B cell (primary cell): ENCODE data around the gene THEM5. TPM values are rescaled to one million over a fixed set of nuclear protein-coding genes. Genes with fewer than 3 reads are reported as not detected.

Experiments
- ATAC-seq: fragments of 200-7000 bp; cut with Tn5 transposase; one replicate; pipeline ENCODE4 v1.10.0; 2021; ENCODE audit warnings: low read depth, mild to moderate bottlenecking, moderate number of reproducible peaks, moderate library complexity
- CTCF ChIA-PET: fragments of 350-600 bp; sonication (Branson Sonifier 250); formaldehyde crosslinking; loops from one replicate; lab custom pipeline; 2021; ENCODE audit warnings: antibody characterized with exemption, inconsistent platforms; lab: Charles Lee
- POLR2A ChIA-PET: fragments of 350-600 bp; sonication (Branson Sonifier 250); formaldehyde crosslinking; loops from one replicate; lab custom pipeline; 2021; ENCODE audit warnings: antibody characterized with exemption; lab: Charles Lee
- DNase-seq: peaks from one replicate; pipeline ENCODE4 v3.0.0; 2013
- H2AFZ ChIP-seq: 2 replicates; pipeline ENCODE4 v1.6.1; 2012; ENCODE audit warnings: mild to moderate bottlenecking, low read depth, low read length; ENCODE audit not compliant: insufficient read depth, poor library complexity, severe bottlenecking
- H3K27ac ChIP-seq, 2 donors: 1 replicate in 1 of 2; 2 replicates in 1 of 2; pipeline ENCODE4 v1.5.1; 2012 to 2013; ENCODE audit warnings: low read length in 2 of 2, mild to moderate bottlenecking in 2 of 2, moderate library complexity in 1 of 2
- H3K27me3 ChIP-seq, 4 experiments: fragments of 200-600 bp in 1 of 4; sonication (generic) in 1 of 4; replicated peaks in 1 of 4; 1 replicate in 2 of 4; 2 replicates in 2 of 4; pipeline versions ENCODE4 v1.6.1 to v1.7.0; 2013 to 2016; ENCODE audit warnings: low read length in 3 of 4, mild to moderate bottlenecking in 2 of 4, mixed read lengths in 1 of 4, moderate library complexity in 1 of 4; ENCODE audit not compliant: insufficient read depth in 4 of 4, control insufficient read depth in 3 of 4; ENCODE audit errors: control extremely low read depth in 1 of 4
- H3K36me3 ChIP-seq, 2 experiments: replicated peaks in 1 of 2; 1 replicate in 1 of 2; 2 replicates in 1 of 2; pipeline versions ENCODE4 v1.6.1 to v1.7.1; 2013; ENCODE audit warnings: low read length in 1 of 2; ENCODE audit not compliant: insufficient read depth in 2 of 2, control insufficient read depth in 1 of 2; ENCODE audit errors: control extremely low read depth in 1 of 2, extremely low read depth in 1 of 2
- H3K4me1 ChIP-seq, 2 donors: fragments of 200-600 bp in 1 of 2; sonication (generic) in 1 of 2; 1 replicate in 1 of 2; 2 replicates in 1 of 2; pipeline versions ENCODE4 v1.5.1 to v1.6.1; 2013 to 2017; ENCODE audit warnings: low read length in 2 of 2; ENCODE audit not compliant: control insufficient read depth in 2 of 2, insufficient read depth in 2 of 2
- H3K4me2 ChIP-seq: replicated peaks from 2 replicates; pipeline ENCODE3; 2012; ENCODE audit warnings: mild to moderate bottlenecking, low read depth, low read length; ENCODE audit not compliant: poor library complexity, severe bottlenecking
- H3K4me3 ChIP-seq, 5 experiments: fragments of 200-600 bp in 1 of 5; sonication (generic) in 1 of 5; 1 replicate in 3 of 5; 2 replicates in 2 of 5; pipeline versions ENCODE4 v1.5.1 to v1.7.0; 2011 to 2016; ENCODE audit warnings: low read length in 4 of 5, mild to moderate bottlenecking in 4 of 5, low read depth in 2 of 5, control low read depth in 1 of 5, moderate library complexity in 1 of 5; ENCODE audit not compliant: insufficient read depth in 1 of 5; ENCODE audit errors: control extremely low read depth in 1 of 5, extremely low read depth in 1 of 5
- H3K79me2 ChIP-seq: fragments of 200-600 bp; sonication (generic); one replicate; pipeline ENCODE4 v1.6.0; 2016; ENCODE audit warnings: low read length; ENCODE audit not compliant: control insufficient read depth, insufficient read depth
- H3K9ac ChIP-seq: fragments of 200-600 bp; sonication (generic); 2 replicates; pipeline ENCODE4 v1.6.1; 2017; ENCODE audit warnings: mild to moderate bottlenecking, low read length, moderate library complexity
- H3K9me3 ChIP-seq, 3 donors: one replicate each; pipeline versions ENCODE4 v1.6.1 to v1.7.1; 2013; ENCODE audit warnings: low read length in 2 of 3; ENCODE audit not compliant: control insufficient read depth in 2 of 3, insufficient read depth in 1 of 3; ENCODE audit errors: control extremely low read depth in 1 of 3
- H4K20me1 ChIP-seq: 2 replicates; pipeline ENCODE4 v1.6.0; 2012; ENCODE audit warnings: mild to moderate bottlenecking, low read length; ENCODE audit not compliant: insufficient read depth, control insufficient read depth, poor library complexity, severe bottlenecking
- H3K27ac Mint-ChIP-seq: one replicate; pipeline ENCODE4 v1.8.0; 2021; ENCODE audit warnings: mixed read lengths
- H3K27me3 Mint-ChIP-seq: one replicate; pipeline ENCODE4 v1.8.0; 2021; ENCODE audit warnings: mixed read lengths
- H3K4me1 Mint-ChIP-seq: one replicate; pipeline ENCODE4 v1.8.0; 2021; ENCODE audit warnings: mixed read lengths
- H3K4me3 Mint-ChIP-seq: one replicate; pipeline ENCODE4 v1.8.0; 2021; ENCODE audit warnings: mixed read lengths
- H3K9me3 Mint-ChIP-seq: one replicate; pipeline ENCODE4 v1.8.0; 2022; ENCODE audit warnings: mixed read lengths; ENCODE audit not compliant: insufficient read depth
- CTCF ChIP-seq: fragments of 200-600 bp; IDR thresholded peaks from one replicate; pipeline ENCODE4 v1.8.0; 2022; ENCODE audit warnings: antibody characterized with exemption, mild to moderate bottlenecking
- EZH2 ChIP-seq: IDR thresholded peaks from 2 replicates; pipeline ENCODE4 v1.6.1; 2012; ENCODE audit warnings: borderline replicate concordance, low read depth, mild to moderate bottlenecking, moderate library complexity, low read length; ENCODE audit not compliant: insufficient read depth, poor library complexity, severe bottlenecking
- WGBS: methylation state at CpG from one replicate; pipeline ENCODE4 v1.1.5; 2013; ENCODE audit warnings: missing lambda C conversion rate; ENCODE audit not compliant: insufficient coverage; 5-methylcytosine and 5-hydroxymethylcytosine counted together
- intact Hi-C: fragments of 100-400 bp; cut with micrococcal nuclease; formaldehyde crosslinking; loops from one replicate; pipeline ENCODE4 v1.10.0; 2022
- polyA plus RNA-seq: library from polyadenylated mRNA; depleted of rRNA; stranded (reverse); fragments of >200 nt; gene quantifications from 2 replicates; pipeline ENCODE4 v1.2.3, GENCODE V29; 2012
- total RNA-seq, 2 donors: library from RNA; stranded (reverse); fragments of 120-200 nt in 1 of 2; gene quantifications; 1 replicate in 1 of 2; 2 replicates in 1 of 2; pipeline versions ENCODE4 v1.2.3 to v1.2.4, GENCODE V29; 2013 to 2022

Gene THEM5
- total and polyA plus RNA-seq, 2 donors (not counting 1 experiment from before 2014, with no cell fraction given) = not detected

- H3K36me3 ChIP-seq = no peaks in the 10 kb centered on the region
- TF ChIP-seq CTCF = no peak
- no peak for TF ChIP-seq EZH2
- H3K9me3 Mint-ChIP-seq = no peaks in the 10 kb centered on the region
- no peak overlapping the region for H3K9ac ChIP-seq
- CTCF ChIA-PET = no interaction called here
- no peak overlapping the region for H3K4me3 ChIP-seq
- H3K79me2 ChIP-seq = no peaks in the 10 kb centered on the region
- peaks cover 6% of the 10 kb centered on the region for H3K27me3 Mint-ChIP-seq
- H3K27me3 ChIP-seq = peaks cover 0 to under 1% (median 0%) of the 10 kb centered on the region in 4 experiments
- POLR2A ChIA-PET = no interaction called here
- peaks cover 1% of the 10 kb centered on the region for H3K4me1 Mint-ChIP-seq
- H3K27ac Mint-ChIP-seq = no peak overlapping the region
- no peak overlapping the region for H3K4me3 Mint-ChIP-seq
- peaks cover under 1 to 3% of the 10 kb centered on the region in 2 donors for H3K4me1 ChIP-seq
- no peaks in the 10 kb centered on the region for H3K9me3 ChIP-seq
- intact Hi-C loops = no loop called here
- ATAC-seq (no peak), DNase-seq (no peak)
- 97% methylated on average over 5 of the region's 7 CpGs for WGBS
- H2AFZ ChIP-seq = no peak overlapping the region
- H3K4me2 ChIP-seq = no peak overlapping the region
- no peaks in the 10 kb centered on the region for H4K20me1 ChIP-seq
- no peak overlapping the region for H3K27ac ChIP-seq
Observed at GRCh38 chr1:151854658-151855057, 1.1 kb upstream of the THEM5 start.

- Mint-ChIP-seq H3K4me1 (no peaks in the 10 kb centered on the region), H3K4me3 (no peak overlapping the region), H3K27ac (no peak overlapping the region), H3K27me3 (peaks cover 12% of the 10 kb centered on the region), H3K9me3 (no peaks in the 10 kb centered on the region)
- peaks cover 0 to 9% (median 0%) of the 10 kb centered on the region in 4 experiments for H3K27me3 ChIP-seq
- intact Hi-C loops = no loop called here
- no peaks in the 10 kb centered on the region for H3K4me1 ChIP-seq
- POLR2A ChIA-PET = no interaction called here
- no peak overlapping the region for H3K4me3 ChIP-seq
- no peaks in the 10 kb centered on the region for H3K36me3 ChIP-seq
- WGBS = 100% methylated on average over 4 of the region's 4 CpGs
- CTCF ChIA-PET = no interaction called here
- ATAC-seq = no peak
- no peak overlapping the region for H3K9ac ChIP-seq
- TF ChIP-seq EZH2 = no peak
- no peak for TF ChIP-seq CTCF
- no peaks in the 10 kb centered on the region for H4K20me1 ChIP-seq
- H3K4me2 ChIP-seq = no peak overlapping the region
- DNase-seq = no peak
- no peaks in the 10 kb centered on the region for H3K79me2 ChIP-seq
- H2AFZ ChIP-seq = no peak overlapping the region
- no peak overlapping the region for H3K27ac ChIP-seq
- H3K9me3 ChIP-seq = no peaks in the 10 kb centered on the region
Observed at GRCh38 chr1:151852733-151853132, 779 bp downstream of the THEM5 start.
